HEK293 (cell line): ENCODE results near the gene ARHGEF28.

Source experiments
- CTCF ChIA-PET: fragments of 350-600 bp; formaldehyde crosslinking; extraction: SDS; loops from one replicate; lab custom pipeline; 2021; ENCODE audit warnings: antibody characterized with exemption; lab: Yijun Ruan, JAX
- POLR2A ChIA-PET: fragments of 300-600 bp; formaldehyde crosslinking; extraction: SDS; loops from one replicate; lab custom pipeline; 2020; ENCODE audit warnings: antibody characterized with exemption, inconsistent platforms; lab: Yijun Ruan, JAX
- H3K27ac ChIP-seq: fragments of 200-500 bp; sonication (Bioruptor generic); 2 replicates; pipeline ENCODE4 v1.5.1; 2014; ENCODE audit warnings: low read depth, low read length, control low read depth, inconsistent platforms; ENCODE audit errors: extremely low read depth
- H3K36me3 ChIP-seq, 2 experiments: fragments of 200-500 bp in 1 of 2; sonication (Bioruptor generic) in 1 of 2; 1 replicate in 1 of 2; 2 replicates in 1 of 2; pipeline ENCODE4 v1.5.1; 2014 to 2017; ENCODE audit warnings: inconsistent platforms in 2 of 2, low read length in 2 of 2; ENCODE audit not compliant: control insufficient read depth in 2 of 2, insufficient read depth in 1 of 2
- H3K4me1 ChIP-seq: fragments of 200-500 bp; sonication (Bioruptor generic); 2 replicates; pipeline ENCODE4 v1.5.1; 2014; ENCODE audit warnings: mild to moderate bottlenecking, low read length, inconsistent platforms; ENCODE audit not compliant: control insufficient read depth, insufficient read depth
- H3K4me3 ChIP-seq: 2 replicates; pipeline ENCODE4 v1.5.1; 2011; ENCODE audit warnings: low read depth, mild to moderate bottlenecking, control low read depth, low read length, moderate library complexity
- H3K9me3 ChIP-seq: fragments of 200-500 bp; sonication (Bioruptor generic); 2 replicates; pipeline ENCODE4 v1.5.1; 2014; ENCODE audit warnings: low read depth, low read length, inconsistent platforms; ENCODE audit not compliant: control insufficient read depth, insufficient read depth
- GLIS1 ChIP-seq: fragments of 450-650 bp; formaldehyde crosslinking; IDR thresholded peaks from 2 replicates; pipeline ENCODE4 v1.5.1; 2016; ENCODE audit warnings: missing biosample characterization, missing genetic modification characterization
- MZF1 ChIP-seq: fragments of 450-650 bp; formaldehyde crosslinking; IDR thresholded peaks from 2 replicates; pipeline ENCODE4 v1.5.1; 2017; ENCODE audit warnings: missing biosample characterization, missing genetic modification characterization, borderline replicate concordance
- WT1 ChIP-seq: fragments of 450-650 bp; formaldehyde crosslinking; IDR thresholded peaks from 2 replicates; pipeline ENCODE4 v1.5.1; 2016; ENCODE audit warnings: missing biosample characterization, missing genetic modification characterization
- YY1 ChIP-seq: fragments of 450-650 bp; formaldehyde crosslinking; IDR thresholded peaks from 2 replicates; pipeline ENCODE4 v1.5.1; 2018; ENCODE audit warnings: missing biosample characterization, missing genetic modification characterization
- ZBTB48 ChIP-seq: fragments of 450-650 bp; formaldehyde crosslinking; IDR thresholded peaks from 2 replicates; pipeline ENCODE4 v1.5.1; 2016; ENCODE audit warnings: missing biosample characterization, missing genetic modification characterization
- ZFP3 ChIP-seq: fragments of 450-650 bp; formaldehyde crosslinking; IDR thresholded peaks from 2 replicates; pipeline ENCODE4 v1.5.1; 2016; ENCODE audit warnings: low read depth, missing biosample characterization, missing genetic modification characterization
- ZNF10 ChIP-seq: fragments of 450-650 bp; formaldehyde crosslinking; IDR thresholded peaks from 2 replicates; pipeline ENCODE4 v1.5.1; 2017; ENCODE audit warnings: missing biosample characterization, missing genetic modification characterization
- ZNF510 ChIP-seq: fragments of 450-650 bp; formaldehyde crosslinking; IDR thresholded peaks from 2 replicates; pipeline ENCODE4 v1.5.1; 2018; ENCODE audit warnings: mild to moderate bottlenecking, missing genetic modification characterization, missing biosample characterization; ENCODE audit not compliant: insufficient replicate concordance
- ZNF600 ChIP-seq: fragments of 450-650 bp; formaldehyde crosslinking; IDR thresholded peaks from 2 replicates; pipeline ENCODE4 v1.5.1; 2016; ENCODE audit warnings: missing biosample characterization, missing genetic modification characterization
- ZNF623 ChIP-seq: fragments of 450-650 bp; formaldehyde crosslinking; IDR thresholded peaks from 2 replicates; pipeline ENCODE4 v1.5.1; 2016; ENCODE audit warnings: missing biosample characterization, missing genetic modification characterization
- ZNF626 ChIP-seq: fragments of 450-650 bp; sonication (Bioruptor Pico); formaldehyde crosslinking; IDR thresholded peaks from 2 replicates; pipeline ENCODE4 v1.5.1; 2018; ENCODE audit warnings: missing biosample characterization, missing genetic modification characterization, inconsistent platforms
- TF ChIP-seq, protein P1 (sequence below): fragments of 450-650 bp; formaldehyde crosslinking; IDR thresholded peaks from 2 replicates; pipeline ENCODE4 v1.5.1; 2016; ENCODE audit warnings: missing biosample characterization, missing genetic modification characterization
- TF ChIP-seq, protein P2 (sequence below): fragments of 450-650 bp; formaldehyde crosslinking; IDR thresholded peaks from 2 replicates; pipeline ENCODE4 v1.5.1; 2016; ENCODE audit warnings: missing biosample characterization, missing genetic modification characterization
- TF ChIP-seq, protein P3 (sequence below): fragments of 450-650 bp; formaldehyde crosslinking; IDR thresholded peaks from 2 replicates; pipeline ENCODE4 v1.5.1; 2016; ENCODE audit warnings: missing biosample characterization, missing genetic modification characterization

ARHGEF28 gene

DNA sequence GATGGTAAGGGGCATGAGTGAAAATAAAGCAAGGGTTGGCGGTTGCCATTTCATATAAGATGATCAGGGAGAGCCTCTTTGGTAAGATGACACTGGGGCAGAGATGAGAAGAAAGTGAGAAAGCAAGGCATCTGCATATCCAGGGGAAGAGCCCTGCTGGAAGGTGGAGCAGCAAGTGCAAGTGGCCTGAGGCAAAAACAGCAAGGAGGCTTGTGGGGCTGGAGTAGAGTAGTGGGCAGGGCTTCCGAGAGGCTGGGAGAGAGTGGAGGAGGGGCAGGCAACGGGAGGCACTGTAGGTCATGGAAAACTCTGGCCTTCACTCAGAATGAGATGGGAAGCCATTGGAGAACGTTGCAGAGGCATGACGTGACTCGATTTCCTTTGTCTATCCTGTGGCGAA is 199.2 kb downstream of the ARHGEF28 start:
- POLR2A ChIA-PET: no interaction called here
- no peak overlapping the region for H3K27ac ChIP-seq
- H3K9me3 ChIP-seq: no peaks in the 10 kb centered on the region
- peaks cover 16% of the 10 kb centered on the region for H3K4me1 ChIP-seq
- CTCF ChIA-PET: no interaction called here
- no peaks in the 10 kb centered on the region for H3K36me3 ChIP-seq
- TF ChIP-seq, protein P1, sequence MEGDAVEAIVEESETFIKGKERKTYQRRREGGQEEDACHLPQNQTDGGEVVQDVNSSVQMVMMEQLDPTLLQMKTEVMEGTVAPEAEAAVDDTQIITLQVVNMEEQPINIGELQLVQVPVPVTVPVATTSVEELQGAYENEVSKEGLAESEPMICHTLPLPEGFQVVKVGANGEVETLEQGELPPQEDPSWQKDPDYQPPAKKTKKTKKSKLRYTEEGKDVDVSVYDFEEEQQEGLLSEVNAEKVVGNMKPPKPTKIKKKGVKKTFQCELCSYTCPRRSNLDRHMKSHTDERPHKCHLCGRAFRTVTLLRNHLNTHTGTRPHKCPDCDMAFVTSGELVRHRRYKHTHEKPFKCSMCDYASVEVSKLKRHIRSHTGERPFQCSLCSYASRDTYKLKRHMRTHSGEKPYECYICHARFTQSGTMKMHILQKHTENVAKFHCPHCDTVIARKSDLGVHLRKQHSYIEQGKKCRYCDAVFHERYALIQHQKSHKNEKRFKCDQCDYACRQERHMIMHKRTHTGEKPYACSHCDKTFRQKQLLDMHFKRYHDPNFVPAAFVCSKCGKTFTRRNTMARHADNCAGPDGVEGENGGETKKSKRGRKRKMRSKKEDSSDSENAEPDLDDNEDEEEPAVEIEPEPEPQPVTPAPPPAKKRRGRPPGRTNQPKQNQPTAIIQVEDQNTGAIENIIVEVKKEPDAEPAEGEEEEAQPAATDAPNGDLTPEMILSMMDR (tag by site-specific recombination): no peak
- peak; percentile 34; the same call in 1 of the 2 replicates for TF ChIP-seq ZNF623
- H3K4me3 ChIP-seq: no peak overlapping the region

DNA sequence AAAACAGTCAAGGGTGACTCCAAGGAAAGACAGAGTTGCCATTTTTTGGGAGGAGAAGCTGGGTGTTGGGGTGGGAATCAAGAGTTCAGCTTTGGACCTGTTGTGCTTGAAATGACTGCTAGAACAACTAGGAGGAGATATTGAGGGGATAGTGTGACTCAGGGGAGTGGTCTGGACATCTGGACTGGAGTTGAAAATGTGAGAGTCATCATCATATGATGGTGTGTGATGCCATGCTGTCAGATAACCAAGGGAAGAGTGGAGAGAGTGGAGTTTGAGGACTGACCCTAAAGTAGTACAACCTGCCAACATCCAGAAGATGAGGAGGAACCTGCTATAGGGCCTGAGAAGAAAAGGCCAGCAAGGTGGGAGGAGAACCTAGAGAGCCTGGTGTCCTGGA is 199.7 kb downstream of the ARHGEF28 start:
- H3K27ac ChIP-seq: no peak overlapping the region
- H3K4me3 ChIP-seq: no peak overlapping the region
- peaks cover 16% of the 10 kb centered on the region for H3K4me1 ChIP-seq
- ChIA-PET CTCF (no interaction called here), POLR2A (no interaction called here)
- TF ChIP-seq, protein P2, sequence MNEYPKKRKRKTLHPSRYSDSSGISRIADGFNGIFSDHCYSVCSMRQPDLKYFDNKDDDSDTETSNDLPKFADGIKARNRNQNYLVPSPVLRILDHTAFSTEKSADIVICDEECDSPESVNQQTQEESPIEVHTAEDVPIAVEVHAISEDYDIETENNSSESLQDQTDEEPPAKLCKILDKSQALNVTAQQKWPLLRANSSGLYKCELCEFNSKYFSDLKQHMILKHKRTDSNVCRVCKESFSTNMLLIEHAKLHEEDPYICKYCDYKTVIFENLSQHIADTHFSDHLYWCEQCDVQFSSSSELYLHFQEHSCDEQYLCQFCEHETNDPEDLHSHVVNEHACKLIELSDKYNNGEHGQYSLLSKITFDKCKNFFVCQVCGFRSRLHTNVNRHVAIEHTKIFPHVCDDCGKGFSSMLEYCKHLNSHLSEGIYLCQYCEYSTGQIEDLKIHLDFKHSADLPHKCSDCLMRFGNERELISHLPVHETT (tag by site-specific recombination): no peak
- peak; percentile 32; the same call in 1 of the 2 replicates for TF ChIP-seq ZBTB48 (tag by site-specific recombination)
- no peaks in the 10 kb centered on the region for H3K9me3 ChIP-seq
- H3K36me3 ChIP-seq: no peaks in the 10 kb centered on the region

DNA sequence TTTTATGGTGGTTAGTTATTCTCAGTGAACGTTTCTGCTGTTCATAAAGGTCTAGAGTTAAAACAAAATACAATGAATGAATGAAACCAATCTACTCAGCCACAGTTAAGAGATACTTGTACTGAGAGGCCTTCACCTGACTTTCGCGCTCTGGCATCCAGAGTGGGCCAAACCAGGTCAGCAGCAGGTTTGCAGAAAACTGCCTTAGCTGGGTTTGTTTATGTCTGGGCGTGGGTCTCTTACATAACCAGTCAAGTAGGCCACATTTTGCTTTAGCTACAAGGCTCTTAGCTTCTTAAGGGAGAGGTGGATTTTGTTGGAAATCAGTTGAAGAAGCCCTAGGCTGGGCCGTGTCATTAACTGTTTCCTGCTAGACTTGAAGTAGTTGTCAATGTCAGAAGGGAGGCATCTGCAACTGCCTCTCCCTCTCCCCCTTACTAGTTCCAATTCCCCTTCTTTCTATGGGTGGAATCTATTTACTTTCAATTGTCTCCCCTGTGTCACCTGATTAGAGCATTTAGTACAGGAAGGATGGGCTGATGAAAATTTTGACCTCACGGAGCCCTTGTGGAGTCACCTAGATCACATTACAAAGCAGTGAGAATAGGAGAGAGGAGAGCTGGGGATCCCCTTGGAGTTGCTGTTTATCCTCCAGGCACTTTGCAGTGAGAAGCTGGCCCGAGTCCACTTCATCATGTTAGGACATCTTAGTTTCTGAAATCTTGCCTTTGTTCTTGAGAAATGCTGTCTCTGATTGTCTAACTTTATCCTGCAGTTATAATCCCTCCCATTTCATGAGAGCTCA is 200.5 kb downstream of the ARHGEF28 start:
- ChIA-PET CTCF (interaction anchor here (0.9 to 1.3 kb wide), 3 partner anchors 8 to 76 kb away, joined by 3 to 5 read pairs (median 4); no protein-coding TSS in a partner anchor), POLR2A (no interaction called here)
- Histone ChIP-seq H3K9me3 (no peaks in the 10 kb centered on the region), H3K4me1 (peaks cover 16% of the 10 kb centered on the region), H3K36me3 (no peaks in the 10 kb centered on the region), H3K4me3 (no peak overlapping the region), H3K27ac (no peak overlapping the region)
- TF ChIP-seq ZBTB48 (tag by site-specific recombination) (peak; percentile 32; the same call in 1 of the 2 replicates), ZNF10 (peak; percentile 86), MZF1 (tag by site-specific recombination) (peak; percentile 72; the same call in 1 of the 2 replicates), ZNF626 (tag by site-specific recombination) (no peak), GLIS1 (tag by site-specific recombination) (0 out of 2 replicates have a peak, but pooled peaks have one; percentile 36), YY1 (tag by site-specific recombination) (no peak), WT1 (tag by site-specific recombination) (peak; percentile 35; the same call in 1 of the 2 replicates), ZNF600 (no peak)

DNA sequence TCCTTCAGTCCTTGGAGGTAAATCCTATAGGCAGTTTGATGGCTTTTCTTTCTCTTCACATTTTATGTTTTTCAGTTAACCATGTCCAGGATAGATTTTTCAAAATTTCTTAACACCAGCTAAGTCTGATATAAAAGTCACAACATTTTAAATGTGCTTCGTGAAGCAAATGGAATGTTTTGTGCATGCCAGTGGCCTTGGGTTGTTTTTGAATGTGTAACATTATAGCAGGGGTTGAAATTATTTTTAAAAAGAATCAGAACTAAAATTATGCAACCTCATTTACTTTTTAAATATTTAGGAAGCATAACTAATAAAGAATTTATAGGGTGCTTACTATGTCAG is 201.1 kb downstream of the ARHGEF28 start:
- Histone ChIP-seq H3K36me3 (no peaks in the 10 kb centered on the region), H3K4me1 (peaks cover 16% of the 10 kb centered on the region), H3K27ac (no peak overlapping the region), H3K9me3 (no peaks in the 10 kb centered on the region), H3K4me3 (no peak overlapping the region)
- CTCF ChIA-PET: interaction anchor here (0.9 to 1.3 kb wide), 3 partner anchors 9 to 75 kb away, joined by 3 to 5 read pairs (median 4); no protein-coding TSS in a partner anchor
- POLR2A ChIA-PET: no interaction called here
- TF ChIP-seq ZFP3 (no peak), ZNF510 (tag by site-specific recombination) (no peak)
- TF ChIP-seq, protein P3, sequence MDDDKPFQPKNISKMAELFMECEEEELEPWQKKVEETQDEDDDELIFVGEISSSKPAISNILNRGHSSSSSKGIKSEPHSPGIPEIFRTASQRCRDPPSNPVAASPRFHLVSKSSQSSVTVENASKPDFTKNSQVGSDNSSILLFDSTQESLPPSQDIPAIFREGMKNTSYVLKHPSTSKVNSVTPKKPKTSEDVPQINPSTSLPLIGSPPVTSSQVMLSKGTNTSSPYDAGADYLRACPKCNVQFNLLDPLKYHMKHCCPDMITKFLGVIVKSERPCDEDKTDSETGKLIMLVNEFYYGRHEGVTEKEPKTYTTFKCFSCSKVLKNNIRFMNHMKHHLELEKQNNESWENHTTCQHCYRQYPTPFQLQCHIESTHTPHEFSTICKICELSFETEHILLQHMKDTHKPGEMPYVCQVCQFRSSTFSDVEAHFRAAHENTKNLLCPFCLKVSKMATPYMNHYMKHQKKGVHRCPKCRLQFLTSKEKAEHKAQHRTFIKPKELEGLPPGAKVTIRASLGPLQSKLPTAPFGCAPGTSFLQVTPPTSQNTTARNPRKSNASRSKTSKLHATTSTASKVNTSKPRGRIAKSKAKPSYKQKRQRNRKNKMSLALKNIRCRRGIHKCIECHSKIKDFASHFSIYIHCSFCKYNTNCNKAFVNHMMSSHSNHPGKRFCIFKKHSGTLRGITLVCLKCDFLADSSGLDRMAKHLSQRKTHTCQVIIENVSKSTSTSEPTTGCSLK (tag by site-specific recombination): no peak
